ES-I3 (cell line): ENCODE measurements around the gene WTAP.
"Not testable (repeated sequence)": the region's sequence is repeated elsewhere in the genome, so short reads cannot be mapped to it uniquely, and the experiment has no call there.

ENCODE experiments used
- H3K36me3 ChIP-seq: 2 replicates; pipeline ENCODE4 v1.6.1; 2013; ENCODE audit warnings: mild to moderate bottlenecking, low read length, control low read depth, moderate library complexity; ENCODE audit not compliant: insufficient read depth
- H3K4me1 ChIP-seq: 2 replicates; pipeline ENCODE4 v1.6.1; 2013; ENCODE audit warnings: mild to moderate bottlenecking, control low read depth, low read length; ENCODE audit not compliant: insufficient read depth
- H3K9ac ChIP-seq: 2 replicates; pipeline ENCODE4 v1.6.1; 2013; ENCODE audit warnings: low read depth, mild to moderate bottlenecking, low read length, moderate library complexity
- H3K9me3 ChIP-seq: 2 replicates; pipeline ENCODE4 v1.6.1; 2013; ENCODE audit warnings: mild to moderate bottlenecking, low read length, moderate library complexity; ENCODE audit not compliant: control insufficient read depth, insufficient read depth

The WTAP gene

GRCh38 chr6:159689001-159689400, 38.3 kb upstream of the WTAP start:
- H3K9ac ChIP-seq, result no peak overlapping the region
- H3K9me3 ChIP-seq, result no peaks in the 10 kb centered on the region
- H3K4me1 ChIP-seq, result no peaks in the 10 kb centered on the region
- H3K36me3 ChIP-seq, result peaks cover 4% of the 10 kb centered on the region

- not testable (repeated sequence) for H3K4me1 ChIP-seq, H3K9ac ChIP-seq, H3K36me3 ChIP-seq, H3K9me3 ChIP-seq
These were observed 37.2 kb upstream of the WTAP start for GRCh38 chr6:159690135-159690534.

GRCh38 chr6:159691133-159691962, 36.0 kb upstream of the WTAP start:
- H3K9ac ChIP-seq, result peak overlapping the region; percentile 80; the same call in 1 of the 2 replicates
- peaks cover 4% of the 10 kb centered on the region; the same call in 1 of the 2 replicates for H3K36me3 ChIP-seq
- no peaks in the 10 kb centered on the region for H3K9me3 ChIP-seq
- no peaks in the 10 kb centered on the region for H3K4me1 ChIP-seq

- H3K4me1 ChIP-seq, result no peaks in the 10 kb centered on the region
- peaks cover 4% of the 10 kb centered on the region; the same call in 1 of the 2 replicates for H3K36me3 ChIP-seq
- peak overlapping the region; percentile 80; the same call in 1 of the 2 replicates for H3K9ac ChIP-seq
- H3K9me3 ChIP-seq, result no peaks in the 10 kb centered on the region
These were observed 35.4 kb upstream of the WTAP start for GRCh38 chr6:159691963-159692287.

GRCh38 chr6:159692303-159693127, 34.8 kb upstream of the WTAP start:
- no peaks in the 10 kb centered on the region for H3K4me1 ChIP-seq
- no peaks in the 10 kb centered on the region for H3K9me3 ChIP-seq
- H3K9ac ChIP-seq, result peak overlapping the region; percentile 80
- peaks cover 4% of the 10 kb centered on the region; the same call in 1 of the 2 replicates for H3K36me3 ChIP-seq

- Histone ChIP-seq H3K4me1 (no peaks in the 10 kb centered on the region), H3K9ac (peak within 1 kb of the TSS; percentile 80), H3K9me3 (no peaks in the 10 kb centered on the region), H3K36me3 (no peaks in the 10 kb centered on the region)
These were observed 34.0 kb upstream of the WTAP start, which contains the start of gene SOD2 for GRCh38 chr6:159693128-159693893. TSS of gene SOD2 (minus strand) at chr6:159693241. CDS start at chr6:159693167, 74 bp downstream.

GRCh38 chr6:159693894-159694545, 33.3 kb upstream of the WTAP start:
- Histone ChIP-seq H3K4me1 (no peaks in the 10 kb centered on the region), H3K9ac (peak overlapping the region; percentile 75), H3K36me3 (no peaks in the 10 kb centered on the region), H3K9me3 (no peaks in the 10 kb centered on the region)

- H3K36me3 ChIP-seq, result no peaks in the 10 kb centered on the region
- no peaks in the 10 kb centered on the region for H3K9me3 ChIP-seq
- no peak overlapping the region for H3K9ac ChIP-seq
- H3K4me1 ChIP-seq, result no peaks in the 10 kb centered on the region
These were observed 31.3 kb upstream of the WTAP start for GRCh38 chr6:159695984-159696383.

GRCh38 chr6:159700970-159701369, 26.3 kb upstream of the WTAP start:
- Histone ChIP-seq H3K4me1 (no peaks in the 10 kb centered on the region), H3K9me3 (no peaks in the 10 kb centered on the region; the same call in 1 of the 2 replicates), H3K36me3 (no peaks in the 10 kb centered on the region), H3K9ac (no peak overlapping the region)

- Histone ChIP-seq H3K9me3 (no peaks in the 10 kb centered on the region; the same call in 1 of the 2 replicates), H3K9ac (no peak overlapping the region), H3K36me3 (no peaks in the 10 kb centered on the region), H3K4me1 (no peaks in the 10 kb centered on the region)
These were observed 25.8 kb upstream of the WTAP start for GRCh38 chr6:159701413-159701999.

GRCh38 chr6:159710603-159711002, 16.7 kb upstream of the WTAP start:
- H3K9me3 ChIP-seq, H3K9ac ChIP-seq, H3K36me3 ChIP-seq, H3K4me1 ChIP-seq: not testable (repeated sequence)

GRCh38 chr6:159712389-159712788, 14.9 kb upstream of the WTAP start:
- H3K9ac ChIP-seq, H3K9me3 ChIP-seq, H3K4me1 ChIP-seq, H3K36me3 ChIP-seq: not testable (repeated sequence)

- H3K9ac ChIP-seq, result no peak overlapping the region
- H3K36me3 ChIP-seq, result no peaks in the 10 kb centered on the region
- H3K4me1 ChIP-seq, result no peaks in the 10 kb centered on the region
- H3K9me3 ChIP-seq, result no peaks in the 10 kb centered on the region
These were observed 13.3 kb upstream of the WTAP start for GRCh38 chr6:159713984-159714383.
